GM21825 (cell line): ENCODE data around the gene POLA1.
"Not testable (repeated sequence)": the region's sequence is repeated elsewhere in the genome, so short reads cannot be mapped to it uniquely, and the experiment has no call there.

ENCODE experiments used
- ATAC-seq: cut with Tn5 transposase; IDR thresholded peaks from one replicate; pipeline ENCODE4 v1.9.1; 2021; ENCODE audit warnings: mild to moderate bottlenecking, moderate library complexity; ENCODE audit not compliant: unreplicated experiment

Gene POLA1

GRCh38 chrX:24693453-24694202 lies at the start of gene POLA1:
TSS of gene POLA1 (plus strand) at chrX:24693918. CDS start at chrX:24693962, 44 bp downstream.
- ATAC-seq: peak; percentile 94

GRCh38 chrX:24646006-24646405 lies 47.7 kb upstream of the POLA1 start:
- ATAC-seq: no peak

- ATAC-seq: no peak
Measured at GRCh38 chrX:24646745-24647182, 47.0 kb upstream of the POLA1 start.

- peak; percentile 79 for ATAC-seq
Measured at GRCh38 chrX:24647257-24648058, 46.3 kb upstream of the POLA1 start, which contains the start of gene PCYT1B. TSS of gene PCYT1B (minus strand) at chrX:24647347. CDS start at chrX:24647105, 242 bp downstream.

- ATAC-seq: no peak
Measured at GRCh38 chrX:24648495-24648894, 45.2 kb upstream of the POLA1 start.

GRCh38 chrX:24651783-24652182 lies 41.9 kb upstream of the POLA1 start:
- no peak for ATAC-seq

GRCh38 chrX:24655679-24656078 lies 38.0 kb upstream of the POLA1 start:
- not testable (repeated sequence) for ATAC-seq

- ATAC-seq: no peak
Measured at GRCh38 chrX:24657671-24658386, 35.9 kb upstream of the POLA1 start.

- no peak for ATAC-seq
Measured at GRCh38 chrX:24658421-24658820, 35.3 kb upstream of the POLA1 start.

- no peak for ATAC-seq
Measured at GRCh38 chrX:24659106-24659505, 34.6 kb upstream of the POLA1 start.

GRCh38 chrX:24659646-24660045 lies 34.1 kb upstream of the POLA1 start:
- no peak for ATAC-seq

- no peak for ATAC-seq
Measured at GRCh38 chrX:24661292-24661691, 32.4 kb upstream of the POLA1 start.

GRCh38 chrX:24662352-24662751 lies 31.4 kb upstream of the POLA1 start:
- ATAC-seq: no peak

GRCh38 chrX:24668111-24668510 lies 25.6 kb upstream of the POLA1 start:
- ATAC-seq: no peak

GRCh38 chrX:24672701-24673190 lies 21.0 kb upstream of the POLA1 start:
- ATAC-seq: no peak

GRCh38 chrX:24673424-24673823 lies 20.3 kb upstream of the POLA1 start:
- no peak for ATAC-seq

- no peak for ATAC-seq
Measured at GRCh38 chrX:24676403-24677024, 17.2 kb upstream of the POLA1 start.

- no peak for ATAC-seq
Measured at GRCh38 chrX:24682739-24683432, 10.8 kb upstream of the POLA1 start.

GRCh38 chrX:24684048-24684447 lies 9.7 kb upstream of the POLA1 start:
- ATAC-seq: no peak

- no peak for ATAC-seq
Measured at GRCh38 chrX:24692305-24692704, 1.4 kb upstream of the POLA1 start.
